Measurements from ENCODE around the gene MYBL2.
"Not testable (repeated sequence)": the region's sequence is repeated elsewhere in the genome, so short reads cannot be mapped to it uniquely, and the experiment has no call there.

The MYBL2 gene

DNA sequence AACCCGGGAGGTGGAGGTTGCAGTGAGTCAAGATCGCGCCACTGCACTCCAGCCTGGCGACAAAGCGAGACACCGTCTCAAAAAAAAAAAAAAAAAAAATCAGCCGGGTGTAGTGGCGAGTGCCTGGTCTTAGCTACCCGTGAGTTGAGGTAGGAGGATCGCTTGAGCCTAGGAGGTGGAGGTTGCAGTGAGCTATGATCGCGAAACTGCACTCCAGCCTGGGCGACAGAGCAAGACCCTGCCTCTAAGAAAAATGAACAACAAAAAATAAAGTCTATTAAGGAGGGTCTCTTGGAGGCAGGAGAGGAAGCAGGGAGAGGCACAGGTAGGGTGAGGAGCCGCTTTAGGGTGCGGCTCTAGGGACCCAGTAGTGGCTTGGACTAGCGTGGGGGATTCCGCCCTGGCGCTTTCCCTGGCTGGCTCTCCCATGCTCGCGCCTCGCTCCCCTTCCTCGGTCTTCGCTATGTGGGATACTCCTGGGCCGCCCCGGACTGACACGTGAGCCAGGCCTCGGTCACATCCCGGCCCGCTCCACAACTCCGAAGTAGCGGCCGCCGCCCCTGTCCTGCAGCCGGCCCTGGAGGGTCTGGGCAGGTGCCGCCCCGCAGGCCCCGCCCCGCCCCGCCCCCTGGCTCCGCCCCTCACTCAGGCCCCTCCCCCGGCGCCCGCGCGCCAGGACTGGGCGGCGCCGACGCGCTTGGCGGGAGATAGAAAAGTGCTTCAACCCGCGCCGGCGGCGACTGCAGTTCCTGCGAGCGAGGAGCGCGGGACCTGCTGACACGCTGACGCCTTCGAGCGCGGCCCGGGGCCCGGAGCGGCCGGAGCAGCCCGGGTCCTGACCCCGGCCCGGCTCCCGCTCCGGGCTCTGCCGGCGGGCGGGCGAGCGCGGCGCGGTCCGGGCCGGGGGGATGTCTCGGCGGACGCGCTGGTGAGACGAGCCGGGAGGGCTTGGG lies at the start of gene MYBL2:
Gene MYBL2, plus strand, starts transcription at position 739 of the 953 bp plus-strand sequence. Its CDS starts 170 bp downstream, at position 909.
- Mint-ChIP-seq H3K27ac (ENCODE audit: low read depth) (no peak within 1 kb of the TSS), H3K9me3 (no peaks in the 10 kb centered on the region), H3K4me1 (no peaks in the 10 kb centered on the region), H3K36me3 (ENCODE audit: insufficient read depth) (no peaks in the 10 kb centered on the region), H3K4me3 (peak within 1 kb of the TSS; percentile 63), H3K27me3 (peaks cover 23% of the 10 kb centered on the region)
- peak; percentile 39 to 47 for DNase-seq (ENCODE audit: low spot score in 2 of 2)
- peak; percentile 89 for ATAC-seq (replicated peaks; ENCODE audit: extremely low read depth, poor library complexity, severe bottlenecking)

DNA sequence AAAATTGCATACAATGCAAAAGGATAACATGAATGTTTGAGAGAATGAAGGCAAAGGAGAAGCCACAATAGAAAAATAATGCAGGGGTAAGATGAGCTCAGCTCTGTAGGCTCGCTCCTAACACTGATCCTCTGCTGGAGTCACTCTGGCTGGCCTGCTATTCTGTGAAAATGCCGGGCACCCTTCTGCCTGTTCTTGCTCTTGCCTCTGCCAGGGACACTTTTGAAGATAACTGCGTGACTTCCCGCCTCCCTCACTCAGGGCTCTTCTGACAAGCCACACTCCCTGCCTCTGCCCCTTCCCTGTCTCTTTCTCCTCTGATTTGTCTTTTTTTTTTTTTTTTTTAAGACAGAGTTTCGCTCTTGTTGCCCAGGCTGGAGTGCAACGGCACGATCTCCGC lies 35.3 kb upstream of the MYBL2 start:
- H3K4me1 Mint-ChIP-seq = no peaks in the 10 kb centered on the region
- ATAC-seq (replicated peaks; ENCODE audit: extremely low read depth, poor library complexity, severe bottlenecking) (no peak), DNase-seq (ENCODE audit: low spot score in 2 of 2) (no peak)
- no peaks in the 10 kb centered on the region for H3K9me3 Mint-ChIP-seq
- H3K4me3 Mint-ChIP-seq = no peak overlapping the region
- H3K27me3 Mint-ChIP-seq = no peaks in the 10 kb centered on the region
- H3K36me3 Mint-ChIP-seq (ENCODE audit: insufficient read depth) = peaks cover 19% of the 10 kb centered on the region
- peak overlapping the region; percentile 55 for H3K27ac Mint-ChIP-seq (ENCODE audit: low read depth)

DNA sequence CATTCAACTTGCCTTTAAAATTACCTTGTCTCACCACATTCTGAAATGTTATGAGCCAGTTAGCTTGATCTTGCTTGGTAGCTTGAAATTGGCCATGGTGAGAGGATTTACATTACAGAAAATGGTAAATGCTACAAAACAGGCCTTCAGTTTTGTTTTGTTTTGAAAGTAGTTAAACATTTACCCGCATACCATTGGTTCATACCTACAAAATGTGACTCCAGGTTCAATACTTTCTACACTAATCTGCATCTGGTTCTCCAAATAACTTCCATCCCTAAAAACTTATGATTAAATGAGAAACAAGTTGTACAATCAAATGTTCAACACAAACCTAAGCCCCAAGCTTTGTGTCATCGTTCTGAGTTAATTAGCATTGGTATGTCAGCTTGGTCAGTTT lies 30.5 kb upstream of the MYBL2 start:
- H3K9me3 Mint-ChIP-seq = no peaks in the 10 kb centered on the region
- no peak for ATAC-seq (replicated peaks; ENCODE audit: extremely low read depth, poor library complexity, severe bottlenecking)
- no peaks in the 10 kb centered on the region for H3K27me3 Mint-ChIP-seq

DNA sequence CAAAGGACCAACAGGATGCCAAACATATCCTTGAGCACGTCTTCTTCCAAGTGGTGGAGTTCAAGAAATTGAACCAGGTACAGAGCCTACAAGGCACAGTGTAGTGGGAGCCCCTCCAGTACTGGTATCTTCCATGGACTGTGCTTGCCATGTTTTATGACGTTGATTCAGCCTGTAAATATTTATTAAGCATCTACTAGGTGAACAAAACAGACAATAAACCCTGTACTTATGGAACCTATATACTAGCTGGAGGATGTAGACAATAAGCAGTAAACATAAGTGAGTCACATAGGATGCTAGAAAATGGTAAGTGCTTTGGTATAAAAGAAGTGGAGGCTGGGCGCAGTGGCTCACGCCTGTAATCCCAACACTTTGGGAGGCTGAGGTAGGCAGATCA lies 24.4 kb upstream of the MYBL2 start:
- ATAC-seq (replicated peaks; ENCODE audit: extremely low read depth, poor library complexity, severe bottlenecking) = no peak
- no peak for DNase-seq (ENCODE audit: low spot score in 2 of 2)
- Mint-ChIP-seq H3K4me3 (no peak overlapping the region), H3K4me1 (no peaks in the 10 kb centered on the region), H3K27me3 (no peaks in the 10 kb centered on the region), H3K9me3 (no peaks in the 10 kb centered on the region), H3K27ac (ENCODE audit: low read depth) (no peak overlapping the region), H3K36me3 (ENCODE audit: insufficient read depth) (peaks cover 35% of the 10 kb centered on the region)

More for the DNA sequence above, 30.5 kb upstream of the MYBL2 start:
- no peaks in the 10 kb centered on the region for H3K4me1 Mint-ChIP-seq
- no peak overlapping the region for H3K4me3 Mint-ChIP-seq
- H3K36me3 Mint-ChIP-seq (ENCODE audit: insufficient read depth) = peaks cover 24% of the 10 kb centered on the region
- no peak overlapping the region for H3K27ac Mint-ChIP-seq (ENCODE audit: low read depth)
- DNase-seq (ENCODE audit: low spot score in 2 of 2) = no peak

DNA sequence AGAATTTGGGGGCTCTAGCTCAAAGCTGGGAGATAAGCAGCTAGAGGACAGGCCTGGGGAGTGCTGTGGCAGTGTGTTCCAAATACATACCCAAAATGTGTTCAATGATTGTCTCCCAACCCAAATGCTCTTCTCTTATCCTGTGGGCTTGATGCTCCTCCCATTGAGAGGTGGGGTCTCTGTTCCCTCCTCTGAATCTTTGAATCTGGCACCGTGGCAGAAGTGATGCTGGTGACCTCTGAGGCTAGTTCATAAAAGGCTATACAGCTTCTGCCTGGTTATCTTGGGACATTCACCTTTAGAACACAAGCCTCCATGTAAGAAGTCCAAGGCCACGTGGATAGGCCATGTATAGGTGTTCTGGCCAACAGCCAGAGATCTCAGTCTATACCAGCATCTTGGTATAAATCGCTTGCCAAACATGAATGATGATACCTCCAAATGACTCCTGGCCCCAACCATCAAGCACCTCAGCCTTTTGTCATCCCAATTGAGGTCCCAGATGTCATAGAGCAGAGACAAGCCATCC lies 15.9 kb upstream of the MYBL2 start:
- no peak for DNase-seq (ENCODE audit: low spot score in 2 of 2)
- no peaks in the 10 kb centered on the region for H3K9me3 Mint-ChIP-seq
- no peaks in the 10 kb centered on the region for H3K27me3 Mint-ChIP-seq
- H3K4me1 Mint-ChIP-seq = no peaks in the 10 kb centered on the region
- no peak overlapping the region for H3K4me3 Mint-ChIP-seq
- peaks cover 12% of the 10 kb centered on the region for H3K36me3 Mint-ChIP-seq (ENCODE audit: insufficient read depth)
- H3K27ac Mint-ChIP-seq (ENCODE audit: low read depth) = no peak overlapping the region
- no peak for ATAC-seq (replicated peaks; ENCODE audit: extremely low read depth, poor library complexity, severe bottlenecking)

DNA sequence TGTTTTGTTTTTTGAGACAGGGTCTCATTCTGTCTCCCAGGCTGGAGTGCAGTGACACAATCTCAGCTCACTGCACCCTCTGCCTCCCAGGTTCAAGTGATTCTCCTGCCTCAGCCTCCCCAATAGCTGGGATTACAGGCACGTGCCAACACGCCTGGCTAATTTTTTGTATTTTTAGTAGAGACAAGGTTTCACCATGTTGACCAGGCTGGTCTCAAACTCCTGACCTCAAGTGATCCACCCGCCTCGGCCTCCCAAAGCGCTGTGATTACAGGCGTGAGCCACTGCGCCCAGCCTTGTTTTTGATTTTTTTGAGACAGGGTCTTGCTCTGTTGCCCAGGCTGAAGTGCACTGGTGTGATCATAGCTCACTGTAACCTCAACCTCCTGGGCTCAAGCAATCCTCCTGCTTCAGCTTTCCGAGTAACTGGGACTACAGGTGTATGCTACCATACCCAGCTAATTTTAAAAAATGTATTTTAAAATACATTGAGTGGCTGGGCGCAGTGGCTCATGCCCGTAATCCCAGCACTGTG lies 15.2 kb upstream of the MYBL2 start:
- ATAC-seq (replicated peaks; ENCODE audit: extremely low read depth, poor library complexity, severe bottlenecking); H3K4me3 Mint-ChIP-seq; H3K9me3 Mint-ChIP-seq; H3K27me3 Mint-ChIP-seq; DNase-seq (ENCODE audit: low spot score in 2 of 2); H3K4me1 Mint-ChIP-seq; H3K36me3 Mint-ChIP-seq (ENCODE audit: insufficient read depth); H3K27ac Mint-ChIP-seq (ENCODE audit: low read depth): not testable (repeated sequence)

DNA sequence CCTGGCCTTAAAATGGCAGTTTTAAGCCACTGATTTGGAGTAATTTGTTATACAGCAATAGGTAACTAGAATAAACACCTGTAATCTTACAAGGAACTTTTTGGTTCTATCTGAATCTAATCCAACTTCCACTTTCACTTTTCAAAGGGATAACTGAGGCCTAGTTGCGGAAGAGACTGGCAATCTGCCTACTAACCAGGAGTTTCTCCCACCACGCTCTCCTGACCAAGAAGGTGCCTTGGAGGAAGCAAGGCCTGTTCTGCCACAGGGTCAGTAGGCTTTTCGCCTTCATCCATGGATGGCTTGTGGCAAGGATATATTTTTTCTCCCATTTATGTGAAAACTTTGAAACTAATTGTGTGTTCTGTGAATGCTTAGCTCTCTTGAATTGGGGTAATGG lies 12.9 kb upstream of the MYBL2 start:
- peaks cover 7% of the 10 kb centered on the region for H3K36me3 Mint-ChIP-seq (ENCODE audit: insufficient read depth)
- no peak overlapping the region for H3K27ac Mint-ChIP-seq (ENCODE audit: low read depth)
- ATAC-seq (replicated peaks; ENCODE audit: extremely low read depth, poor library complexity, severe bottlenecking) = no peak
- peaks cover 15% of the 10 kb centered on the region for H3K4me1 Mint-ChIP-seq
- no peak for DNase-seq (ENCODE audit: low spot score in 2 of 2)
- H3K4me3 Mint-ChIP-seq = no peak overlapping the region
- H3K27me3 Mint-ChIP-seq = no peaks in the 10 kb centered on the region
- H3K9me3 Mint-ChIP-seq = no peaks in the 10 kb centered on the region

DNA sequence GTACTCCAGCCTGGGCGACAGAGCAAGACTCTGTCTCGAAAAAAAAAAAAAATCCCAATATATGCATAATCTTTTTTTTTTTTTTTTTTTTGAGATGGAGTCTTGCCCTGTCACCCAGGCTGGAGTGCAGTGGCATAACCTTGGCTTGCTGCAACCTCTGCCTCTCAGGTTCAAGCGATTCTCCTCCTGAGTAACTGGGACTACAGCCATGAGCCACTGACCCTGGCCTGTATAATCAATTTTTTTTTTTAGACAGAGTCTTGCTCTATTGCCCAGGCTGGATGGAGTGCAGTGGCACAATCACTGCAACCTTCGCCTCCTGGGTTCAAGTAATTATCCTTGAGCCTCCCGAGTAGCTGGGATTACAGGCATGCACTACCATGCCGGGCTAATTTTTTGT lies 11.7 kb upstream of the MYBL2 start:
- H3K9me3 Mint-ChIP-seq; H3K4me3 Mint-ChIP-seq; ATAC-seq (replicated peaks; ENCODE audit: extremely low read depth, poor library complexity, severe bottlenecking); DNase-seq (ENCODE audit: low spot score in 2 of 2); H3K36me3 Mint-ChIP-seq (ENCODE audit: insufficient read depth); H3K27me3 Mint-ChIP-seq; H3K27ac Mint-ChIP-seq (ENCODE audit: low read depth): not testable (repeated sequence)
- H3K4me1 Mint-ChIP-seq = peaks cover 15% of the 10 kb centered on the region

DNA sequence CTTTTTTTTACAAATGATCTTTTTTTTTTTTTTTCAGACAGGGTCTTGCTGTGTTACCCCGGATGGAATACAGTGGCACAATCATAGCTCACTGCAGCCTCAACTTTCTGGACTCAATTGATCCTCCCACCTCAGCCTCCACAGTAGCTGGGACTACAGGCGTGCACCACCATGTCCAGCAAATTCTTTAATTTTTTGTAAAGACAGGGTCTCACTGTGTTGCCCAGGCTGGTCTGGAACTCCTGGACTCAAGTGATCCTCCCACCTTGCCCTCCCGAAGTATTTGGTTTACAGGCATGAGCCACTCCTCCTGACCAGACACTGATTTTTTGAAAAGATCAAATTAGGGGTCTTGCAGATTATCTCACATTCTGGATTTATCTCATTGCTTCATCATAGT lies 11.0 kb upstream of the MYBL2 start:
- Mint-ChIP-seq H3K4me1 (peaks cover 15% of the 10 kb centered on the region), H3K27me3 (no peaks in the 10 kb centered on the region), H3K9me3 (no peaks in the 10 kb centered on the region), H3K27ac (ENCODE audit: low read depth) (peak overlapping the region; percentile 92), H3K36me3 (ENCODE audit: insufficient read depth) (peaks cover 7% of the 10 kb centered on the region), H3K4me3 (peak overlapping the region; percentile 90)
- no peak for DNase-seq (ENCODE audit: low spot score in 2 of 2)
- ATAC-seq (replicated peaks; ENCODE audit: extremely low read depth, poor library complexity, severe bottlenecking) = no peak

DNA sequence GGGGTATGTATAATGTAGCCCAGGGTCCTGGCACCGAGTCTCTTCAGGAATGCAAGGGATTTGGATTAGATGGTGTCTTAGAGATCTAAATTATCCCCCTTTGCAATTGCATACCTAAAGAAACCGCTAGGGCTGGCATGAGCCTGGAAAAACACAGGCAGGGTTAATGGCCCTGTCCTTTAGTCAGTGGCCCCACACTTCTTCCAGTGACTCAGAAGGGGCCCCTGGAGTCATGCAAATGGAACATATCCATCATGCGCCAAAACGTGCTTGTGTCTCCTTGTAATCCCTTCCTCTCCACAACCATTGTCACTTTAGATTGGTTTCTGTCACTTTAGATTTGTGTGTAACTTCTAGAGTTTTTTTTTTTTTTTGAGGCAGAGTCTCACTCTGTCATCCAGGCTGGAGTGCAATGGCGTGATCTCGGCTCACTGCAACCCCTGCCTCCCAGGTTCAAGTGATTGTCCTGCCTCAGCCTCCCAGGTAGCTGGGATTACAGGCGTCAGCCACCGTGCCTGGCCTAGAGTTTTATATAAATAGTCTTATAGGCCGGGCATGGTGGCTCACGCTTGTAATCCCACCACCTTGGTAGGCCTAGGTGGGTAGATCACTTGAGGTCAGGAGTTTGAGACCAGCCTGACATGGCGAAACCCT lies 8.7 kb upstream of the MYBL2 start:
- Mint-ChIP-seq H3K4me3 (peak overlapping the region; percentile 90), H3K27ac (ENCODE audit: low read depth) (peak overlapping the region; percentile 92), H3K27me3 (no peaks in the 10 kb centered on the region), H3K36me3 (ENCODE audit: insufficient read depth) (peaks cover 7% of the 10 kb centered on the region), H3K4me1 (peaks cover 15% of the 10 kb centered on the region), H3K9me3 (no peaks in the 10 kb centered on the region)
- ATAC-seq (replicated peaks; ENCODE audit: extremely low read depth, poor library complexity, severe bottlenecking) = no peak
- no peak for DNase-seq (ENCODE audit: low spot score in 2 of 2)

DNA sequence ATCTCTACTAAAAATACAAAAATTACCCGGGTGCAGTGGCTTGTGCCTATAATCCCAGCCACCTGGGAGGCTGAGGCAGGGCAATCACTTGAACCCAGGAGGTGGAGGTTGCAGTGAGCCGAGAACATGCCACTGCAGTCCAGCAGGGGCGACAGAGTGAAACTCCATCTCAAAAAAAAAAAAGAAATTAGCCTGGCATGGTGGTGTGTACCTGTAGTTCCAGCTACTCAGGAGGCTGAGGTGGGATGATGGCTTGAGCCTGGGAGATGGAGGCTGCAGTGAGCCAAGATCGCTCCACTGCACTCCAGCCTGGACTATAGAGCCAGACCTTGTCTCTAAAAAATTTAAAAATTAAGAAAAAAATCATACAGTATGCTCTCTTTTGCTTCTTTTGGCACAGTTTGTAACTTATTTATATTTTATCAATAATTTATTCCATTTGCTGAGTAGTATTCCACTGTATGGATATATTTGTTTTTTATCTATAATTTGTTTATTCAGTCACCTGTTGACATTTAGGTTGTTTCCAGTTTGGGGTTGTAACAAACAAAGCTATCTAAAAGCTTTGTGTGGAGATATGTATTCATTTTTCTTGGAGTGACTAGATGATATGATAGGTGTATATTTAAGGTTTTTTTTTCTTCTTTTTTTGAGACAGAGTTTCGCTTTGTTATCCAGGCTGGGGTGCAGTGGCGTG lies 8.0 kb upstream of the MYBL2 start:
- ATAC-seq (replicated peaks; ENCODE audit: extremely low read depth, poor library complexity, severe bottlenecking) = no peak
- peak overlapping the region; percentile 92 for H3K27ac Mint-ChIP-seq (ENCODE audit: low read depth)
- H3K36me3 Mint-ChIP-seq (ENCODE audit: insufficient read depth) = peaks cover 7% of the 10 kb centered on the region
- DNase-seq (ENCODE audit: low spot score in 2 of 2) = no peak
- peak overlapping the region; percentile 90 for H3K4me3 Mint-ChIP-seq
- no peaks in the 10 kb centered on the region for H3K9me3 Mint-ChIP-seq
- H3K4me1 Mint-ChIP-seq = peaks cover 15% of the 10 kb centered on the region
- no peaks in the 10 kb centered on the region for H3K27me3 Mint-ChIP-seq

DNA sequence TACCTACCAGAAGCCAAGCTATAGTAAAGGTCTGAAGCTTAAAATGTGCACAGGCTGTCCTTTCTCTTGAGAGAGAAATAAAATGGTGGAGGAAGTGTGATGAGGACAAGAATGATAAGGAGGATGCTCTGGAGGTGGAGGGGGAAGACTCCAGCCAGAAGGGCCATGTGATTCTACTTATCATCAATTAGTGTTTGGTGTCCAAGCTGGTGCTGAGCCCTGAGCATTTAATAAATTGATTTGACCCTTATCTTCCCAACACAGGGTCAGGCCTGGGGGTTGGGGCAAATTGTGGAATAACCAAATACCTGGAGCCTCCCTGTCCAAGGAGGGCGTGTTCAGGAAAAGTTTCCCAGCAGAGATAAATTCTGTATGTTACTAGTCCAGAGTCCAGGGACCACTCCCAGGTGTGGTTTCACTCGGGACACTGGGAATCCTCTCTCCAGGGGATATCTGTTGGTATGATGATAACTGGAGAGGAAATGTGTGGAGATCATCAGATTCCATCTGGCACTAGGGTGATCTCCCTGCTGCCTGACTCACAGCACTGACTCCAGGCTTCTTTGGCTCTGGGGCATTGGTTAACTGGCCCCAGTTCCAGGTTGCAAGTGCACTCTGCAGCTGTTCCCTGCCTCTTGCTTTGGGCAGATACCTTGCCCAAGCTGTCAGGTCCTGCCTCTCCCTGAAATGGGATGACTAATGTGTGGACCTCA lies 3.8 kb upstream of the MYBL2 start:
- Mint-ChIP-seq H3K4me3 (no peak overlapping the region), H3K27ac (ENCODE audit: low read depth) (no peak overlapping the region), H3K36me3 (ENCODE audit: insufficient read depth) (no peaks in the 10 kb centered on the region), H3K4me1 (no peaks in the 10 kb centered on the region), H3K27me3 (no peaks in the 10 kb centered on the region), H3K9me3 (no peaks in the 10 kb centered on the region)
- DNase-seq (ENCODE audit: low spot score in 2 of 2) (no peak), ATAC-seq (replicated peaks; ENCODE audit: extremely low read depth, poor library complexity, severe bottlenecking) (no peak)

All from central memory CD8-positive, alpha-beta T cell (primary cell).